ENCODE results near the gene AFF3.

GRCh38 chr2:99856119-99856518 is 286.3 kb downstream of the AFF3 start:
- TF ChIP-seq CTCF (IDR thresholded peaks at IDR 0.05) (no peak), POLR2AphosphoS5 (IDR thresholded peaks at IDR 0.05) (no peak), POLR2A (IDR thresholded peaks at IDR 0.05) (no peak)
